Endothelial cell (in vitro differentiated cells): ENCODE measurements around the gene ENDOU. TPM values are rescaled to one million over a fixed set of nuclear protein-coding genes. Genes with fewer than 3 reads are reported as not detected.
A peak's percentile ranks its signal among the peaks of the same experiment; 100 is the strongest.

Experiments
- DNase-seq: peaks from one replicate; pipeline ENCODE4 v3.0.0; 2021; ENCODE audit warnings: low spot score
- H3K27ac Mint-ChIP-seq: one replicate; pipeline ENCODE4 v1.8.0; 2021; ENCODE audit warnings: mixed read lengths, inconsistent platforms; ENCODE audit not compliant: unreplicated experiment
- H3K27me3 Mint-ChIP-seq: one replicate; pipeline ENCODE4 v1.8.0; 2021; ENCODE audit warnings: mild to moderate bottlenecking, moderate library complexity, mixed read lengths, inconsistent platforms; ENCODE audit not compliant: unreplicated experiment
- H3K36me3 Mint-ChIP-seq: one replicate; pipeline ENCODE4 v1.8.0; 2021; ENCODE audit warnings: mild to moderate bottlenecking, low read depth, mixed read lengths, inconsistent platforms; ENCODE audit not compliant: unreplicated experiment
- H3K4me1 Mint-ChIP-seq: one replicate; pipeline ENCODE4 v1.8.0; 2021; ENCODE audit warnings: mild to moderate bottlenecking, mixed read lengths, inconsistent platforms; ENCODE audit not compliant: unreplicated experiment
- H3K4me3 Mint-ChIP-seq: one replicate; pipeline ENCODE4 v1.8.0; 2021; ENCODE audit warnings: mild to moderate bottlenecking, mixed read lengths, inconsistent platforms; ENCODE audit not compliant: unreplicated experiment
- H3K9me3 Mint-ChIP-seq: one replicate; pipeline ENCODE4 v1.8.0; 2021; ENCODE audit warnings: mixed read lengths, inconsistent platforms; ENCODE audit not compliant: unreplicated experiment
- CTCF ChIP-seq: fragments of 200-600 bp; sonication (generic); IDR thresholded peaks from one replicate; pipeline ENCODE4 v1.5.0; 2021; ENCODE audit warnings: antibody characterized with exemption; ENCODE audit not compliant: unreplicated experiment
- total RNA-seq: library from RNA; stranded (reverse); fragmentation: NEBNext Ultra II Directional; extraction: Animal tissue kit (Norgen Biotek cat#: 25700); gene quantifications from one replicate; pipeline ENCODE4 v1.2.1, GENCODE V29; 2021; ENCODE audit not compliant: unreplicated experiment

The ENDOU gene
- total RNA-seq, 1 donor from 2014 or later, result 1.6 TPM

GRCh38 chr12:47772738-47773061, 47.4 kb upstream of the ENDOU start:
- peaks cover 40% of the 10 kb centered on the region for H3K4me1 Mint-ChIP-seq
- peak overlapping the region; percentile 89 for H3K4me3 Mint-ChIP-seq
- peak overlapping the region; percentile 86 for H3K27ac Mint-ChIP-seq
- TF ChIP-seq CTCF, result no peak
- peaks cover 21% of the 10 kb centered on the region for H3K36me3 Mint-ChIP-seq
- peaks cover 22% of the 10 kb centered on the region for H3K27me3 Mint-ChIP-seq
- no peak for DNase-seq
- no peaks in the 10 kb centered on the region for H3K9me3 Mint-ChIP-seq

- peak overlapping the region; percentile 86 for H3K27ac Mint-ChIP-seq
Observed at GRCh38 chr12:47772094-47772660, 46.9 kb upstream of the ENDOU start.

GRCh38 chr12:47771304-47771703, 46.0 kb upstream of the ENDOU start:
- Mint-ChIP-seq H3K4me1 (peaks cover 27% of the 10 kb centered on the region), H3K36me3 (peaks cover 22% of the 10 kb centered on the region), H3K27me3 (peaks cover 18% of the 10 kb centered on the region), H3K27ac (peak overlapping the region; percentile 26), H3K4me3 (no peak overlapping the region), H3K9me3 (no peaks in the 10 kb centered on the region)
- no peak for DNase-seq
- no peak for TF ChIP-seq CTCF

More at GRCh38 chr12:47772094-47772660, 46.9 kb upstream of the ENDOU start:
- H3K36me3 Mint-ChIP-seq, result peaks cover 22% of the 10 kb centered on the region
- H3K27me3 Mint-ChIP-seq, result peaks cover 23% of the 10 kb centered on the region
- no peak for DNase-seq
- H3K9me3 Mint-ChIP-seq, result no peaks in the 10 kb centered on the region
- peak overlapping the region; percentile 89 for H3K4me3 Mint-ChIP-seq
- peaks cover 35% of the 10 kb centered on the region for H3K4me1 Mint-ChIP-seq
- no peak for TF ChIP-seq CTCF

GRCh38 chr12:47770086-47770726, 44.9 kb upstream of the ENDOU start:
- H3K36me3 Mint-ChIP-seq, result peaks cover 26% of the 10 kb centered on the region
- no peak overlapping the region for H3K27ac Mint-ChIP-seq
- H3K4me1 Mint-ChIP-seq, result peaks cover 16% of the 10 kb centered on the region
- H3K9me3 Mint-ChIP-seq, result no peaks in the 10 kb centered on the region
- H3K27me3 Mint-ChIP-seq, result peaks cover 17% of the 10 kb centered on the region
- no peak for TF ChIP-seq CTCF
- H3K4me3 Mint-ChIP-seq, result no peak overlapping the region
- no peak for DNase-seq
